Bronchial epithelial cell (primary cell): Measurements from ENCODE around the gene ITPKB. TPM values are rescaled to one million over a fixed set of nuclear protein-coding genes. Genes with fewer than 3 reads are reported as not detected.

Experiments used
- DNase-seq: peaks from one replicate; pipeline ENCODE4 v3.0.0-alpha.2; 2010; ENCODE audit warnings: low read depth
- FAIRE-seq: peaks from 2 replicates; lab custom pipeline; 2011; peaks lifted over from hg19 to GRCh38; lab: Jason Lieb, UNC
- H3K27me3 ChIP-seq: 2 replicates; pipeline ENCODE4 v1.5.1; 2011; ENCODE audit warnings: low read length; ENCODE audit not compliant: control insufficient read depth, insufficient read depth
- H3K36me3 ChIP-seq: 2 replicates; pipeline ENCODE4 v1.5.1; 2011; ENCODE audit warnings: low read length; ENCODE audit not compliant: control insufficient read depth, insufficient read depth
- H3K4me3 ChIP-seq: 2 replicates; pipeline ENCODE4 v1.5.1; 2011; ENCODE audit warnings: mild to moderate bottlenecking, low read depth, low read length, control low read depth
- CTCF ChIP-seq: IDR thresholded peaks from 2 replicates; pipeline ENCODE4 v1.5.1; 2011; ENCODE audit warnings: mild to moderate bottlenecking, moderate library complexity, low read length, control low read depth, inconsistent platforms; ENCODE audit not compliant: insufficient read depth, severe bottlenecking
- total RNA-seq: library from RNA; depleted of rRNA; stranded (reverse); fragments of >200 nt; gene quantifications from 2 replicates; pipeline ENCODE4 v1.2.1, GENCODE V29; 2014

The ITPKB gene
- total RNA-seq, 1 donor from 2014 or later = 1.3 TPM

- TF ChIP-seq CTCF = no peak
- Histone ChIP-seq H3K36me3 (no peaks in the 10 kb centered on the region), H3K4me3 (no peak overlapping the region), H3K27me3 (peaks cover 3% of the 10 kb centered on the region)
- FAIRE-seq (no peak), DNase-seq (no peak)
Measured at GRCh38 chr1:226605318-226605950, 133.6 kb downstream of the ITPKB start.

- Histone ChIP-seq H3K36me3 (no peaks in the 10 kb centered on the region), H3K4me3 (no peak overlapping the region), H3K27me3 (no peaks in the 10 kb centered on the region)
- no peak for TF ChIP-seq CTCF
- FAIRE-seq = peak; percentile 32
- no peak for DNase-seq
Measured at GRCh38 chr1:226604560-226605317, 134.3 kb downstream of the ITPKB start.

GRCh38 chr1:226603858-226604559 lies 135.1 kb downstream of the ITPKB start:
- Histone ChIP-seq H3K27me3 (no peaks in the 10 kb centered on the region), H3K4me3 (no peak overlapping the region), H3K36me3 (no peaks in the 10 kb centered on the region)
- FAIRE-seq = no peak
- DNase-seq = no peak
- no peak for TF ChIP-seq CTCF

DNA sequence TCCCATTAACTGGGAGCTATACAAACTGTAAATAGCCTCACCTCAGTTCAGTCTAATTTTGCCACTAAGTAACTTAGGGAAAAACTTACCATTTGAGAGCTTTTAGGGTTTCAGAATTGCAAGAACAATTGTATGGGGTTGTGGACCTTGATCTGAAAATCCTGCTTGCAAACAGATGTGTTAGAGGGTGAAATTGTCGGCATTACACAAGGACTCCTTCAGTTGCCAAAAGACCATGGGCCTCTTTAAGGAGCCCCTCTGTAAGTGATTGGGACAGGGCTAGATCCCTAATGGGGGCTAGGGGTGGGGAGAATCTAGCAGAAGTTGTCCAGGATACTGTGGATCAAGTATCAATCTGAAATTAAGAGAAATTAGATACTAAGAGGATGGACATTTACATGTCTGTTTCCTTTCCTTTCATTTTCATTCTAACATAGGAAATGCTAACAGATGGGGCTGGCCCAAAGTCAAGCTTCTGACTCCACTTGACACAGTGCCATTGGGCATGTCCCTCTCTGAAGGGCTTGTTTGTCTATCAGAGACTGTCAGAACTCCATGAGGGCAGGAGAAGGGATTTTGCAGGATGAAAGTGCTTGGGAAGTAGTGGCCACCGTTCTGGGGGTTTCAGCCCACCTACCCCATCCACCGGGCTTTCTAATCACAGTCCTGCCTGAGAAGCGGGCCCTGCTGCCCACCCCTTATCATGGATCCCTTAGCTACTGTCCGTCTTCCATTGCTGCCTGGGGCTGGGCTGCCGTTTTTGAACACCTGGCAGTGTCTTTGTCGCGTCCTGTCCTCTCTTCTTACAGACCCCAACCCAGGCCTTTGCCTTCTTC lies 135.8 kb downstream of the ITPKB start:
- DNase-seq = peak; percentile 33
- no peak overlapping the region for H3K4me3 ChIP-seq
- no peaks in the 10 kb centered on the region for H3K36me3 ChIP-seq
- no peak for FAIRE-seq
- no peak for TF ChIP-seq CTCF
- H3K27me3 ChIP-seq = no peaks in the 10 kb centered on the region

DNA sequence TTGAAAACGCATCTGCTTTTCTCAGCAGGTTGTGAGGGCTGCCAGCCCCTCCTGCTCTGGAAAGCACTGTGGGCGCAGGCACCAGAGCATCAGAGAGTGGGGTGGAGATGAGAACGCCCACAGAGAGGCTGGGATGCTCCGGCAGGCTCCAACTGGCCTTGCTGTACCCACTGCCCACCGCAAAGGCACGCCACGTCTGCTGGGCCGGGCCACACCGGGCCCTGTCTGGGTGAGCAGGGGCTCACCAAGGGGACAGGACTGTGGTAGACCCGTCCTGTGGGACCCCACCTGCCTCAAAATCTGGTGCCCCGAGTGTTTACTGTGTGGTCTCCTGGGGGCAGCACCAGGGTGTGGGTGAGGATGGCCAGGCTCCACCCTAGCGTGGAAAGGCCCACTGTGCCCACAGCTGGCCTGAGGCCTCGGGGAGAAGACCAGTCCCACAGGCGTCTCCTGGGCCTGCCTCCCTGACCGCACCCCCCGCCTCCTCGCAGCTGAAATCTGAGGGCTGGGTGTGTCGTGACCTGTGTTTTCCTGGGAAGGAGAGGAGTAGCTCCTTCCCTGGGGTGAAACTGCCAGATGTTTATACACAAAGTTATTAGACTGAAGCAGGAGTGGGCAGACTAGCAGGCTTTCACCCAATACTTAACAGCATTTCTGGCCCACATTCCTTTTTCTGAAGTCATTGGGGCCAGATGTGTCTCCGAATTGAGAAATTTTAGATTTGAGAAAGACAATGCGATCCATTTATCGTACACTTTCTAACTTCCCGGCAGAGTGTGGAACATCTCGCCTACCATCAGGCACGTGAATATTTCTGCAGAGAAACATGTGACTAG lies 136.7 kb downstream of the ITPKB start:
- no peak overlapping the region for H3K4me3 ChIP-seq
- TF ChIP-seq CTCF = no peak
- DNase-seq = peak; percentile 21
- no peaks in the 10 kb centered on the region for H3K36me3 ChIP-seq
- FAIRE-seq = no peak
- peaks cover 1% of the 10 kb centered on the region for H3K27me3 ChIP-seq
